ENCODE data around the gene CYSTM1.

CYSTM1 gene

GRCh38 chr5:140128376-140128775 lies 46.6 kb upstream of the CYSTM1 start:
- H3K9me3 ChIP-seq (ENCODE audit: low read length): no peaks in the 10 kb centered on the region
- no peaks in the 10 kb centered on the region for H3K36me3 ChIP-seq (ENCODE audit: insufficient read depth, low read length)
- TF ChIP-seq CTCF (IDR thresholded peaks at IDR 0.05; ENCODE audit: low read length) (no peak), EZH2 (IDR thresholded peaks at IDR 0.05; ENCODE audit: borderline replicate concordance, low read length) (no peak)
- H3K27ac ChIP-seq (ENCODE audit: low read depth, low read length, poor library complexity, severe bottlenecking): no peak overlapping the region
- no peaks in the 10 kb centered on the region for H3K27me3 ChIP-seq (ENCODE audit: insufficient read depth, low read length)
- H4K20me1 ChIP-seq (ENCODE audit: insufficient read depth, low read length): peaks cover 7% of the 10 kb centered on the region; the same call in 1 of the 2 replicates
- no peaks in the 10 kb centered on the region for H3F3A ChIP-seq (ENCODE audit: insufficient read depth, low read length)
- H3K9me2 ChIP-seq (ENCODE audit: low read depth, low read length): no peaks in the 10 kb centered on the region
- H3K4me3 ChIP-seq (ENCODE audit: low read depth, low read length, poor library complexity, severe bottlenecking): no peak overlapping the region
- no peaks in the 10 kb centered on the region for H3K79me2 ChIP-seq (ENCODE audit: insufficient read depth, low read length)
- no peaks in the 10 kb centered on the region for H3K4me1 ChIP-seq (ENCODE audit: insufficient read depth, low read length, severe bottlenecking)
- H3K4me2 ChIP-seq (ENCODE audit: low read length): no peak overlapping the region
- H2AFZ ChIP-seq (ENCODE audit: low read length): no peak overlapping the region
- no peak overlapping the region for H3K9ac ChIP-seq (ENCODE audit: low read length)

GRCh38 chr5:140130949-140131733 lies 43.8 kb upstream of the CYSTM1 start:
- no peaks in the 10 kb centered on the region for H3K9me2 ChIP-seq (ENCODE audit: low read depth, low read length)
- 0 out of 2 replicates have a peak, but pooled peaks cover 3% of the 10 kb centered on the region for H3K27me3 ChIP-seq (ENCODE audit: insufficient read depth, low read length)
- H3F3A ChIP-seq (ENCODE audit: insufficient read depth, low read length): no peaks in the 10 kb centered on the region
- H3K4me3 ChIP-seq (ENCODE audit: low read depth, low read length, poor library complexity, severe bottlenecking): no peak overlapping the region
- H3K4me2 ChIP-seq (ENCODE audit: low read length): no peak overlapping the region
- no peaks in the 10 kb centered on the region for H3K4me1 ChIP-seq (ENCODE audit: insufficient read depth, low read length, severe bottlenecking)
- no peak overlapping the region for H2AFZ ChIP-seq (ENCODE audit: low read length)
- no peaks in the 10 kb centered on the region for H3K79me2 ChIP-seq (ENCODE audit: insufficient read depth, low read length)
- peaks cover 5% of the 10 kb centered on the region; the same call in 1 of the 2 replicates for H4K20me1 ChIP-seq (ENCODE audit: insufficient read depth, low read length)
- H3K36me3 ChIP-seq (ENCODE audit: insufficient read depth, low read length): no peaks in the 10 kb centered on the region
- no peak for TF ChIP-seq EZH2 (IDR thresholded peaks at IDR 0.05; ENCODE audit: borderline replicate concordance, low read length)
- H3K9me3 ChIP-seq (ENCODE audit: low read length): no peaks in the 10 kb centered on the region
- no peak overlapping the region for H3K27ac ChIP-seq (ENCODE audit: low read depth, low read length, poor library complexity, severe bottlenecking)
- no peak overlapping the region for H3K9ac ChIP-seq (ENCODE audit: low read length)

- H3K4me2 ChIP-seq (ENCODE audit: low read length): no peak overlapping the region
- no peaks in the 10 kb centered on the region for H3K9me2 ChIP-seq (ENCODE audit: low read depth, low read length)
- H3K9ac ChIP-seq (ENCODE audit: low read length): no peak overlapping the region
- no peaks in the 10 kb centered on the region for H3K9me3 ChIP-seq (ENCODE audit: low read length)
- no peak for TF ChIP-seq EZH2 (IDR thresholded peaks at IDR 0.05; ENCODE audit: borderline replicate concordance, low read length)
- TF ChIP-seq CTCF (IDR thresholded peaks at IDR 0.05; ENCODE audit: low read length): no peak
- no peak overlapping the region for H3K4me3 ChIP-seq (ENCODE audit: low read depth, low read length, poor library complexity, severe bottlenecking)
- no peak overlapping the region for H2AFZ ChIP-seq (ENCODE audit: low read length)
- no peaks in the 10 kb centered on the region for H3K36me3 ChIP-seq (ENCODE audit: insufficient read depth, low read length)
- H3F3A ChIP-seq (ENCODE audit: insufficient read depth, low read length): no peaks in the 10 kb centered on the region
- no peaks in the 10 kb centered on the region for H3K4me1 ChIP-seq (ENCODE audit: insufficient read depth, low read length, severe bottlenecking)
- 0 out of 2 replicates have a peak, but pooled peaks cover 3% of the 10 kb centered on the region for H3K27me3 ChIP-seq (ENCODE audit: insufficient read depth, low read length)
- H4K20me1 ChIP-seq (ENCODE audit: insufficient read depth, low read length): peaks cover 5% of the 10 kb centered on the region; the same call in 1 of the 2 replicates
- no peak overlapping the region for H3K27ac ChIP-seq (ENCODE audit: low read depth, low read length, poor library complexity, severe bottlenecking)
- no peaks in the 10 kb centered on the region for H3K79me2 ChIP-seq (ENCODE audit: insufficient read depth, low read length)
Observed at GRCh38 chr5:140131967-140132409, 43.0 kb upstream of the CYSTM1 start.

Measured in OCI-LY1 (cell line).